Memory B cell (primary cell): Measurements from ENCODE around the gene STXBP1.
"Not testable (repeated sequence)": the region's sequence is repeated elsewhere in the genome, so short reads cannot be mapped to it uniquely, and the experiment has no call there.

Experiments used
- ATAC-seq: fragments of 150-1000 bp; cut with Tn5 transposase; 2 replicates; pipeline ENCODE4 v1.10.0; 2021; ENCODE audit warnings: low read depth, mild to moderate bottlenecking, moderate library complexity
- DNase-seq, 2 donors: peaks; one replicate each; pipeline ENCODE4 v3.0.0; 2022; ENCODE audit warnings: low spot score in 2 of 2
- H3K27ac Mint-ChIP-seq: one replicate; pipeline ENCODE4 v1.8.0; 2022; ENCODE audit warnings: mild to moderate bottlenecking, moderate library complexity, mixed read lengths
- H3K27me3 Mint-ChIP-seq: one replicate; pipeline ENCODE4 v1.8.0; 2022; ENCODE audit warnings: mixed read lengths
- H3K36me3 Mint-ChIP-seq: one replicate; pipeline ENCODE4 v1.8.0; 2022; ENCODE audit warnings: mild to moderate bottlenecking, mixed read lengths
- H3K4me1 Mint-ChIP-seq: one replicate; pipeline ENCODE4 v1.8.0; 2022; ENCODE audit warnings: mixed read lengths
- H3K4me3 Mint-ChIP-seq: one replicate; pipeline ENCODE4 v1.8.0; 2022; ENCODE audit warnings: mild to moderate bottlenecking, moderate library complexity, mixed read lengths
- H3K9me3 Mint-ChIP-seq: one replicate; pipeline ENCODE4 v1.8.0; 2022; ENCODE audit warnings: mixed read lengths

Gene STXBP1

DNA sequence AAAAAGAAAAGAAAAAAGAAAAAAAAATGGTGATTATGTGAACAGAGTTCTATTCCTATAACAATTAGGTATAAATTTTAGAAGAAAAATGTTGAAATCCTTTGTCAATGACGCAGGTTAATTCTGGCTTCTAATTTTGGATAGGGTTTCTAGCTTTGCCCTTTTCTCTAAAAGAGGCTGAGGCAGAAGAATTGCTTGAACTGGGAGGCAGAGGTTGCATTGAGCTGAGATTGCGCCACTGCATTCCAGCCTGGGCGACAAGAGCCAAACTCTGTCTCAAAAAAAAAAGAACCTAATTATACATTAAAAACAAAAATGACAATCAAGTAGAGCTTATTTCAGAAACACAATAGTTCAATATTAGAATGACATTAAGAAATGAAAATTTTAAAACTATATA is 2.9 kb downstream of the STXBP1 start:
- Mint-ChIP-seq H3K27me3 (peaks cover 20% of the 10 kb centered on the region), H3K4me1 (peaks cover 12% of the 10 kb centered on the region), H3K27ac (no peak overlapping the region), H3K9me3 (no peaks in the 10 kb centered on the region), H3K36me3 (no peaks in the 10 kb centered on the region), H3K4me3 (no peak overlapping the region)
- DNase-seq (no peak), ATAC-seq (no peak)

DNA sequence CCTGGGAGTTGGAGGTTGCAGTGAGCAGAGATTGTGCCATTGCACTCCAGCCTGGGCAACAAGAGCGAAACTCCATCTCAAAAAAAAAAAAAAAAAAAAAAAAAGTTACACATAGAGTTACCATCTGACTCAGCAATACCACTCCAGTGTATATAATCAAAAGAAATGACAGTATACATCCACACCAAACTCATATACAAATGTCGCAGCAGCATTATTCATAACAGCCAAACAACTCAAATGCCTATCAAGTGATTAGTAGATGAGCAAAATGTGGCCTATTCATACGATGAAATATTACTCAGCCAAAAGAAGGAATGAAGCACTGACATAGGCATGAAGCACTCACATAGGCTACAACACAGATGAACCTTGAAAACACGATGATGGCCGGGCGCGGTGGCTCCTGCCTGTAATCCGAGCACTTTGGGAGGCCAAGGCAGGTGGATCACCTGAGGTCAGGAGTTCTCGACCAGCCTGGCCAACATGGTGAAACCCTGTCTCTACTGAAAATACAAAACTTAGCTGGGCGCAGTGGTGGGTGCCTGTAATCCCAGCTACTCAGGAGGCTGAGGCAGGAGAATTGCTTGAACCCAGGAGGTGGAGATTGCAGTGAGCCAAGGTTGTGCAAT is 9.4 kb downstream of the STXBP1 start:
- not testable (repeated sequence) for ATAC-seq, DNase-seq, H3K4me3 Mint-ChIP-seq, H3K9me3 Mint-ChIP-seq, H3K4me1 Mint-ChIP-seq, H3K27ac Mint-ChIP-seq, H3K36me3 Mint-ChIP-seq
- H3K27me3 Mint-ChIP-seq, result peaks cover 11% of the 10 kb centered on the region

DNA sequence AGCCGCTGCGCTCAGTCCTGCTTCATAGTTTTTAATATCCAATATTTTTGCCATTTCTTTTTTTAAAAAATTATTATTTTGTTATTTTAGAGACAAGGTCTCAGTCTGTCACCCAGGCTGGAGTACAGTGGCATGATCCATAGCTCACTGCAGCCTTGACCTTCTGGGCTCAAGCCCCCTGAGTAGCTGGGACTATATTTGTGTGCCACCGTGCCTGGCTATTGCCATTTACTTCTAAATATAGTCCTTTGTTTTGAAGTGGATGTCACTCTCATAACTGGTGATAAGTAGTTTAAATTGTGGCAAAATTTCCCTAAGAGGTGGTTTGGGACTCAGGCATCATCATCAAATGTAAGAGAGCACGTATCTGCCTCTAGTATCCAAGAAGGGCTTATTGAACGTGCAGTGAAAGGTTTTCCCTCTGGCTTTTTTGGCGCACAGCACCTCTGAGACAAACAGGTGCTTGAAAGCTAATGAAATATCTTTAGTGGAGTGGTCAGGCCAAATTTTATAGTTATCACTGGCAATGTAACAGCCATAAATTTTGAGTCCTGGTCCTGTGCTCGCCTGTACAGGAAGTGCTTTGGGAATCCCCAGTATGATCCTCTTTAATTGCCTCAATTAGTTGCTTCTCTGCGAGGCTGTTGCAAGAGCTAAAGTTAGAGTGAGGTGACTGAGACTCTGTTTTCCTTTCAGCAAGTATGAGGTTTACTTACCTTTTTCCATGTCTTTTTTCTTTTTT is 14.8 kb downstream of the STXBP1 start:
- Mint-ChIP-seq H3K4me1 (no peaks in the 10 kb centered on the region), H3K27me3 (peaks cover 13% of the 10 kb centered on the region), H3K36me3 (no peaks in the 10 kb centered on the region), H3K4me3 (no peak overlapping the region), H3K27ac (no peak overlapping the region), H3K9me3 (no peaks in the 10 kb centered on the region)
- no peak for DNase-seq
- no peak for ATAC-seq

DNA sequence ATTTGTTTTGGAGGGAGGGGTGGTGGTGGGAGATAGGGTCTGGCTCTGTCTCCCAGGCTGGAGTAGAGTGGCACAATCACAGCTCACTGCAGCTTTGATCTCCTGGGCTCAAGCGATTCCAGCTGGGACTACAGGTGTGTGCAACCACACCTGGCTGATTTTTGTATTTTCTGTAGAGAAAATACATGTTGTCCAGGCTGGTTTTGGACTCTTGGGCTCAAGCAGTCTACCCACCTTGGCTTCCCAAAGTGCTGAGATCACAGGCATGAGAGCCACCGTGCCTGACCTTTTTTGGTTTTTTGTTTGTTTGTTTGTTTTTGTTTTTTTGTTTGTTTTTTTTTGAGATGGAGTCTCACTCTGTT is 15.4 kb downstream of the STXBP1 start:
- ATAC-seq (no peak), DNase-seq (no peak)
- Mint-ChIP-seq H3K9me3 (no peaks in the 10 kb centered on the region), H3K4me3 (no peak overlapping the region), H3K27ac (no peak overlapping the region), H3K4me1 (no peaks in the 10 kb centered on the region), H3K27me3 (peaks cover 13% of the 10 kb centered on the region), H3K36me3 (no peaks in the 10 kb centered on the region)

DNA sequence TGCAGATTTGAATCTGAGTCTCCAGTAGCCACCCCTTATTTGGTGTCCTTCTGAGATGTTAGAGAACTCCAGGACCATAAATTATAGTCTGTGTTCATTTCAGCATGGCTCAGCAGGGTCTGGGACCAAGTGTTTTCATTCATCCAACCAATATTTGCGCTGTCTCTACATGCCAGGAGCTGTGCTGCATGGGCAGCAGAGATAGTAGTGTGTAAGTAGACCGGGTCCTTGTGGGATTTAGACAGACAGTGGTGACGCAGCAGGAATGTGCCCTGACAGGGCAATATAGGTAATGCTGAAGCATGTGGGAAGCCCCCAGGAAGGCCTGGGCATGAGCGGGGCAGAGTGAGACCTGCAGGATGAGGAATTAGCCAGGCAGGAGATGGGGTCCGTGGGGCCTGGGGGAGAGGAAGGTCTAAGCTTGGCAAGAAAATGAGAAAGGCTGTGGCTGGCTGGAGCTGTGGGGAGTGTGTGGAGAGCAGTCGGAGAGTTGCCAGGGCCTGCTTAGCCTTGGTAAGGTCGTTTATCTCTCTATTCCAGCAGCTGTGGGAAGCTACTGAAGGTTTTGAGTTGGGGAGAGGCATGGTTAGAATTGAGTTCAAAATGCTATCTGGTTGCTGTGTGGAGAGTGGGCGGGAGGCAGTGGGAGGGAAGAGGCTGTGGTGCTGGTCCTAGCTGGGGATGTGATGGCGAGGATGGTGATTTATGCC is 16.8 kb downstream of the STXBP1 start:
- DNase-seq, result no peak
- Mint-ChIP-seq H3K27ac (no peak overlapping the region), H3K4me1 (no peaks in the 10 kb centered on the region), H3K27me3 (peaks cover 10% of the 10 kb centered on the region), H3K4me3 (no peak overlapping the region), H3K36me3 (no peaks in the 10 kb centered on the region), H3K9me3 (no peaks in the 10 kb centered on the region)
- no peak for ATAC-seq

DNA sequence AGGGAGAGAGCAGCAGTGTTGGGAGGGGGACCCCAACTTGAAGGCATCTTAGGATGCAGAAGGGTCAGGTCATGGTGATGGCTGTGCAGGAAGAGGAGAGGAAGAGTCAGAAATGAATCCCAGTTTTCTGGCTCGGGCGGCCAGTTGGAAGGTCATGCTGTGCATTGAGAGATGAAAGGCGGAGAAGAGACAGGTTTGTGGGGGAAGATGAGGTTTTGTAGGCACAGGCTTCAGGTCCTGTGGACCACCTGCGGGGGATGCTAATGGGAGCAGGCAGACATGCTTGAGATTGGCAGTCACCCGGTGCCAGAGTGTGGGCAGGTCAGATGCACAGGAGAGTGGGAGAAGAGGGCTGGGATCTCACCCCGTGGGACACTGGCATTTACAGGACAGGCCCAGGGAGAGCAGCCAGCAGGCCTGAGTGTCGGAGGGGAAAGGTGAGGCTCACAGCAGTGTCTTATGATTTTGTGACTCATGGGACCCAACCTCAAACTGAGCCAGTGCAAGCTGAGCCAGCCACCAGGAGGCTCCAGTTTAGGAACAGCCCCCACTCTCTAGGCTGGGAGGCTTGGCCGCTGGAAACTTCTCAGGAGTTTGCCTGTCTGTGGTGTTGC is 17.5 kb downstream of the STXBP1 start:
- Mint-ChIP-seq H3K36me3 (no peaks in the 10 kb centered on the region), H3K4me3 (no peak overlapping the region), H3K27me3 (peaks cover 10% of the 10 kb centered on the region), H3K9me3 (no peaks in the 10 kb centered on the region), H3K4me1 (no peaks in the 10 kb centered on the region), H3K27ac (no peak overlapping the region)
- no peak for ATAC-seq
- no peak for DNase-seq

DNA sequence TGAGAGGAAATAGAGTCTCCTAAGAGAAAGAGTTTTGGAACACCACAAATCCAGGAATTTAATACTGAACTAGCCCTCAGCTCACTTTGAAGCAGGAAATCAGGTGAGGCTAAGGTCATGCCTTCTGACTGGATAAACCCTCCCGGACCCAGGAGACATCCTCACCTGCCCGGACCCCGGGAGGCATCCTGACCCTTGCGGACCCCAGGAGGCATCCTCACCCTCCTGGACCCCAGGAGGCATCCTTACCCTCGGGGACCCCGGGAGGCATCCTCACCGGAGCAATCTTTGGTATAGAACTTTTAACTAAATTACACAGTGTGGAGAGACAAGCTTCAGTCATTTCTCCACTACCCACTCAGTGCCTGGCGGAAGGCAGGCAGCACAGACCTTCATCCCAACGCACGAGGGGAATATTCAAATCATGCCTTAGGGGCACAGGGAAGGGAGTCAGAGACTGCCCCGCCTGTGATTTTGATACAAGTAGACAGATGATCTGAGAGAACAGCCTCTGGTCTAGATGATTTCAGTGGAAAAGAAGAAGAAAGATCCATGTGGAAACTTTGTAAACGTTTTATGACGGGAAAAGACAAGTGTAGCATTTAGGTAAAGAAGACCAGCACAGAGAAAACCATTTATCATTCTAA is 21.3 kb downstream of the STXBP1 start:
- no peak overlapping the region for H3K4me3 Mint-ChIP-seq
- H3K27me3 Mint-ChIP-seq, result peaks cover 10% of the 10 kb centered on the region
- DNase-seq (no peak), ATAC-seq (no peak)
- H3K4me1 Mint-ChIP-seq, result no peaks in the 10 kb centered on the region
- H3K9me3 Mint-ChIP-seq, result no peaks in the 10 kb centered on the region
- H3K27ac Mint-ChIP-seq, result no peak overlapping the region
- H3K36me3 Mint-ChIP-seq, result no peaks in the 10 kb centered on the region

DNA sequence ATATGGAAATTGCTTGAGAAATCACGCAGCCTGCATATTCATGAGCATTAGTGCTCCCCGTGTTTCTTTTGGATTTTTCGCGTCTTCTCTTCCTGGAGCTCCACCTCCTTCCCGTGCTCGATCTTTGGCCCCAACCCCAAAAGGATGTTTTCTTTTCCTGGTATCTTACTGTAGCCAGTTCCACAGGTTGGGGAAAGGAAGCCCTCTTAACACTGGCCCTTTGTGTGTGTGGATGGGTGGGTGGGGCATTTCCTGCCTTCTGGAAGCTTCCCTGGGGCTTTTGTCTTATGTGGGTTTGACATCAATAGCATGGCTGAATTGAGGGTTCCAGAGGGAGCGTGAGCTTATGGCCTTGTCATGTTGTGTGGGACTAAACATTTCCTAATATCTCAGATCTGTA is 21.9 kb downstream of the STXBP1 start:
- no peaks in the 10 kb centered on the region for H3K4me1 Mint-ChIP-seq
- H3K4me3 Mint-ChIP-seq, result no peak overlapping the region
- no peaks in the 10 kb centered on the region for H3K36me3 Mint-ChIP-seq
- ATAC-seq (no peak), DNase-seq (no peak)
- H3K9me3 Mint-ChIP-seq, result no peaks in the 10 kb centered on the region
- peaks cover 8% of the 10 kb centered on the region for H3K27me3 Mint-ChIP-seq
- H3K27ac Mint-ChIP-seq, result no peak overlapping the region

DNA sequence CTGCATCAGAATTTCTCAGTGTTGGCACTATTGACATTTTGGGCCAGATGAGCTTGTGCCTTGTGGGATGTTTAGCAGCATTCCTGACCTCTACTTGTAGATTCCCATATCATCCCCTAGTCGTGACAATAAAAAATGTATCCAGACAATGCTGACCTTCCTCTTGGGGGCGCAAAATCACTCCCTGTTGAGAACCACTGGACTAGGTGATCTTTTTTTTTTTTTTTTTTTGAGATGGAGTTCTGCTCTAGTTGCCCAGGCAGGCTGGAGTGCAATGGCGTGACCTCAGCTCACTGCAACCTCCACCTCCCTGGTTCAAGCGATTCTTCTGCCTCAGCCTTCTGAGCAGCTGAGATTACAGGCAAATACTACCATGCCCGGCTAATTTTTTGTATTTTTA is 22.6 kb downstream of the STXBP1 start:
- no peak for ATAC-seq
- DNase-seq, result no peak
- H3K27me3 Mint-ChIP-seq, result peaks cover 3% of the 10 kb centered on the region
- no peak overlapping the region for H3K27ac Mint-ChIP-seq
- H3K36me3 Mint-ChIP-seq, result no peaks in the 10 kb centered on the region
- H3K4me3 Mint-ChIP-seq, result no peak overlapping the region
- H3K9me3 Mint-ChIP-seq, result no peaks in the 10 kb centered on the region
- H3K4me1 Mint-ChIP-seq, result no peaks in the 10 kb centered on the region

DNA sequence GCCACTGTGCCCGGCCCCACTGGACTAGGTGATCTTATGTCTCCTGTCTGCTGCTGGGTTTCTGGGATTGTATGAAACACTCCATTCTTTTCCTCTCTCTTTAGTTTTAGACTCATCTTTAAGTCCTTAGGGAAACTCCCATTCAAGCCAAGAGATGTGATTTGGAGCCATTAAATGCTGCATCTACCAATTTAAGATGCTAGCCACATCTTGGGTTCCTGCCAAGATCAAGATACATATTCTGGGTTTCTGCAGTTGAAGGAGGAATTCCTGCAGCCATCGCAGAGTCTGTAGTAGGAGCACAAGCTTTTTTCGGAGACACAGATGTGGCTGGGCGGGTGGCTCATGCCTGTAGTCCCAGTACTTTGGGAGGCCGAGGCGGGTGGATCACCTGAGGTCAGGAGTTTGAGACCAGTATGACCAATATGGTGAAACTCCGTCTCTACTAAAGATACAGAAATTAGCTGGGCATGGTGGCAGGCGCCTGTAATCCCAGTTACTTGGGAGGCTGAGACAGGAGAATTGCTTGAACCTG is 23.2 kb downstream of the STXBP1 start:
- Mint-ChIP-seq H3K4me1 (no peaks in the 10 kb centered on the region), H3K27me3 (peaks cover 3% of the 10 kb centered on the region), H3K36me3 (no peaks in the 10 kb centered on the region), H3K4me3 (no peak overlapping the region), H3K27ac (no peak overlapping the region), H3K9me3 (no peaks in the 10 kb centered on the region)
- DNase-seq (no peak), ATAC-seq (no peak)

DNA sequence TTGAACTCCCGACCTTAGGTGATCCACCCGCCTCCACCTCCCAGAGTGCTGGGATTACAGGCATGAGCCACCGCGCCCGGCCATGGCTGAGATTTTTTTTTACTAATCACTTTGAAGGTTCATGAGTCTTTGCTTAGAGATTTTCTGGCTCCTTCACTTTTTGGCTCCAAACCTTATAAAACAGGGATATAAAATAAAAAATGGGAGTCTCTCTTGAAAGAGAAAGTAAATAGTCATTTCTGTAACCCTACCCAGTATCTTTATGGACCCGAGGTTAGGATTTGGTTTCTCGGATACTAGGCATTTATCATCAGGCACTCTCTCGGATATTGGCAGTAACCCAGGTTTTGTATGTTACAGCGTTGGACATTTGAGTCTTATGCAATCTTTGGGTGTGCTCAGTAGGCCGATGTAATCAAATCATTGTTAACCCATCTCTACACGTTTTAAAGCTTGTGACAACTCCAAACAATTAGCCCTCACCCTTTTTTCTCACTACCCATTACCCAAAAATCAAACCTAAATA is 25.3 kb downstream of the STXBP1 start:
- Mint-ChIP-seq H3K4me3 (no peak overlapping the region), H3K27ac (no peak overlapping the region), H3K27me3 (peaks cover 5% of the 10 kb centered on the region), H3K36me3 (no peaks in the 10 kb centered on the region), H3K9me3 (no peaks in the 10 kb centered on the region), H3K4me1 (no peaks in the 10 kb centered on the region)
- ATAC-seq (no peak), DNase-seq (no peak)

DNA sequence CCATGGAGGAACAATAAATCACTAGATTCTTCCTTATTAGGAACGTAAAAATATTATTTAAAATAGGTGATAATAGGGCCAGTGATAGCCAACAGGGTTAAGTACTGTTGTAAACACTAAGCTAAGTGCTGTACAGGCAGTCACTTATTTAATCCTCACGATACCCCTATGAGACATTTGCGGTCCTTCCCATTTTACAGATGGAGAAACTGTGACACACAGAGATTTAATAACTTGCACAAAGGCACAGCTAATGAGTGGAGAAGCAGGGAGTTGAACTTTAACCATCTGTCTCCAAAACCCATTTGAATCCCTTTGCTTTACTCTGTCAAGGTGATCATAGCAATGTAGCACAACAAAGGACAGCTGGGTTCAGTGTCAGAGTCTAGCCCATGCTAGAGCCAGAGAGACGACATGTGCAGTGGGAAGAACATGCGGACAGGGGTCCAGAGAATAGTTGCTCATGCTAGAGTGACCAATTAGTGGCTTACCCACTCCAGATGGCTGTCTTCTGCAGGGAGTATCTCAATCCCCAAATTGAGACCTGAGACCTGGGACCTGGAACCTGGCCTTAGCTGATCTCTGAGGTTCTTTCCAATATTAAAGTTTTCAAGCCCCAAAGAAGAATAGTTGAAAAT is 28.9 kb downstream of the STXBP1 start:
- Mint-ChIP-seq H3K4me1 (no peaks in the 10 kb centered on the region), H3K9me3 (no peaks in the 10 kb centered on the region), H3K4me3 (no peak overlapping the region), H3K27me3 (peaks cover 2% of the 10 kb centered on the region), H3K27ac (no peak overlapping the region), H3K36me3 (no peaks in the 10 kb centered on the region)
- ATAC-seq (no peak), DNase-seq (no peak)

DNA sequence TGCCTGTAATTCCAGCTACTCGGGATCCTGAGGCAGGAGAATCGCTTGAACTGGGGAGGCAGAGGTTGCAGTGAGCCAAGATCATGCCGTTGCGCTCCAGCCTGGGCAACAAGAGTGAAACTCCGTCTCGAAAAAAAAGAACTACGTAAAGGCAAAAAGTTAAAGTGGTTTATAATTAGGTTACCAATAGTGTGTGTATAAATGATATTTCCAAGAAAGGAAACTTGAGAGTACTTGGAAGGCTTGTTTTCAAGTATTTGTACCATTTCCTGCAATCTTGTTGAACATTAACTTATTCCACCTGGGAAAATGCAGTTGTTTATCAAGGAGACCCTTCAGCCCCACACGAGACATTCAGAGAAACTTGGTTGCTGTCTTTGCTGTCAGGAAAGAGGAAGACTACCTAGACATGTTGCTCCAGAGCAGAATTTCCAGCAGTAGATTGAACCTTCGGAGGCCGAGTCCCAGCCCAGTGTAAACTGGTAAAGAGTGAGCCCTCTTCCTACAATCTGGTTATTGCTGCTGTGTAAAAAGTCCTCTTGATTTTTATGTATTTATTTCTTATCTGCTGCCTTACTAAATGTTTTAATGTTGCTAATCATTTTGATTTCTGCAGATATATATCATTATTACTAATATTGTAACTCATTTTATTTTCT is 30.1 kb downstream of the STXBP1 start:
- no peak for ATAC-seq
- Mint-ChIP-seq H3K27me3 (peaks cover 2% of the 10 kb centered on the region), H3K4me1 (no peaks in the 10 kb centered on the region), H3K4me3 (no peak overlapping the region), H3K27ac (no peak overlapping the region), H3K9me3 (no peaks in the 10 kb centered on the region), H3K36me3 (no peaks in the 10 kb centered on the region)
- no peak for DNase-seq
